GM21528 (cell line): ENCODE results near the gene TNNI3K.

ENCODE experiments used
- ATAC-seq: cut with Tn5 transposase; IDR thresholded peaks from one replicate; pipeline ENCODE4 v1.9.1; 2021; ENCODE audit warnings: mild to moderate bottlenecking, moderate library complexity; ENCODE audit not compliant: unreplicated experiment, low FRiP score

The TNNI3K gene

GRCh38 chr1:74430342-74430934 lies 195.3 kb downstream of the TNNI3K start:
- no peak for ATAC-seq

GRCh38 chr1:74431531-74431930 lies 196.3 kb downstream of the TNNI3K start:
- ATAC-seq, result no peak

DNA sequence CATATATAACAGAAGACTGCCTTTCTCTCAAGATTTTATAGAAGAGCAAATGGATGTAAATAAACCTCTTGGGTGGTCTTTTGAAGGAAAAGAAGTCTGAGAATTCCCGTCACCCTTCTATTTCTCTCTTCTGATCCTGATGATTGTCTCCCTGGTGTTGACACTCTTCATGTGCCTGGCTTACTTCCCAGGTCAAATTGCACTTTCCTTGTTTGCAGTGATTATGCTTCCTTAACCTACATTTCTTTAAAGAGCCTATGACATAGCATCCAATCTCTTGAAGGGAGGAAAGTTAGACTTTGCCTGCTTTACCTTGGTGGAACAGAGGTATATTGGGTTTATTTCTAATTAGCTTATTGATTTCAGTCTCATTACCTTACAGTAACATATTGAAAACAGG lies 197.1 kb downstream of the TNNI3K start:
- ATAC-seq, result no peak

DNA sequence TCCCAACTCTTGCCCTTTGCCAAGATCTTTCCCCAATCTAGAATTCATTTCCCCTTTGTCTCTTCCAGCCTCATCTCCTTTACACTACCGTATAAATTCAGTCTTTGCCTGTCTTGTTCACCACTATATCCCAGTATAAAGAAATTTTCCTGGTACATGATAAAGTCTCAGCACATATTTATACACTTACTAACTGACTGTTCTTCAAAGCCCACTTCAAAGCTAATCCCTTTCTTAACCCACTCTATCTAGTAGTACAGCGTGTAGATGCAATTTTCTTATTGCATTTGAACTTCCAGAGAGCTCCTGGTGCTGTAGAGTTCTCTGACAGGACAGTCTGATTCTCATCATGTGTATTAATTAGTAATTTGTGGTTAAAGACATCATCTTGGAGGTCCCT lies 199.1 kb downstream of the TNNI3K start:
- no peak for ATAC-seq

GRCh38 chr1:74436078-74436477 lies 200.9 kb downstream of the TNNI3K start:
- ATAC-seq, result no peak

DNA sequence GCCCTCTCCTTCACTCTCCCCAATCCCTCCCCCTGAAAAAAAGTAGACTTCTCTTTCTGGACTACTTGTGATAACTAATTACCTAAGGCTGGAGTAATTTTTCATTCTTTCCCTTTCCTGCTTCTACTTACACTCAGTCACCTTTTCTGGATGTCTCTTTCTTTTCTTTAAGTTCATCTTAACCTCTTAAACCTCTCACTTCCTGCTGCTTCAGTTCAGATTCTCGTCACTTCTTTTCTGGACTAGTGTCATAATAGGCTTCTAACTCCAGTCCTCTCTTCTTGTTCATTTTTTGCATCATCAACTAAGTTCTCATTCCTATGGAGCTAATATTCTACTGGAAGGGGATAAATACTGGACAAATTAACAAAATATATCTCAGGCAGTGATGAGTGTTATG lies 201.8 kb downstream of the TNNI3K start:
- no peak for ATAC-seq

DNA sequence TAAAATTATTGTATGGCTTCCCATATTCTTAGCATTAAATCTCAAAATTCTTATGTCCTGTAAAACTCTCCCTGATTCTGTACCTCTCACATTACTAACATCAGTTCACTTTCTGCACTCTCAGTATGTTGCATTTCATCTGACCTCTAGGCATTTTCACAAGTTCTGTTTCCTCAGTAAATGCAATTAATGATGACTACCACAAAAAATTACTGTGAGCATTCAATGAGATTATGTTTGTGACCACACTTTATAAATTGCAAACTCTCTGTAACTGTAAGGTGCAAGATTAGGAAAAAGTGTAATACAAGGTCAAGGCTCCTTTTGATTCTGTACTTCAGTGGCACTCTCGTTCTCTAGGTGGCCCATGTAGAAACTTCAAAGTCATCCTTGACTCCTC lies 216.8 kb downstream of the TNNI3K start:
- ATAC-seq, result no peak

- ATAC-seq, result no peak
These were observed 218.1 kb downstream of the TNNI3K start for GRCh38 chr1:74453277-74453676.

DNA sequence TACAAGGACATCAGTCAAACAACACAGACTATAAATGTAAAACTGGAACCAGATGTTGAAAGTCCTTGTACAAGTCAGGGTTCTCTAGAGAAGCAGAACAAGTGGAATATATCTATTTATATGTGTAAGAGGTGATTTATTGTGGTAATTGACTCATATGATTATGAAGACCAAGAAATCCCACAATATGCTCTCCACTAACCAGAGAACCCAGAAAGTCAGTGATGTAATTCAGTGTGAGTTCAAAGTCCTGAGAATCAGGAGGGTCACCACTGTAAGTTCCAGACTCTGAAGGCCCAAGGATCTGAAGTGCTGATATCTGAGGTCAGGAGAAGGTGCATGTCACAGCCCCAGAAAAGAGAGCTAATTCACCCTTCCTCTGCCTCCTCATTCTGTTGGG lies 220.2 kb downstream of the TNNI3K start:
- no peak for ATAC-seq

GRCh38 chr1:74457253-74457652 lies 222.1 kb downstream of the TNNI3K start:
- ATAC-seq, result no peak

DNA sequence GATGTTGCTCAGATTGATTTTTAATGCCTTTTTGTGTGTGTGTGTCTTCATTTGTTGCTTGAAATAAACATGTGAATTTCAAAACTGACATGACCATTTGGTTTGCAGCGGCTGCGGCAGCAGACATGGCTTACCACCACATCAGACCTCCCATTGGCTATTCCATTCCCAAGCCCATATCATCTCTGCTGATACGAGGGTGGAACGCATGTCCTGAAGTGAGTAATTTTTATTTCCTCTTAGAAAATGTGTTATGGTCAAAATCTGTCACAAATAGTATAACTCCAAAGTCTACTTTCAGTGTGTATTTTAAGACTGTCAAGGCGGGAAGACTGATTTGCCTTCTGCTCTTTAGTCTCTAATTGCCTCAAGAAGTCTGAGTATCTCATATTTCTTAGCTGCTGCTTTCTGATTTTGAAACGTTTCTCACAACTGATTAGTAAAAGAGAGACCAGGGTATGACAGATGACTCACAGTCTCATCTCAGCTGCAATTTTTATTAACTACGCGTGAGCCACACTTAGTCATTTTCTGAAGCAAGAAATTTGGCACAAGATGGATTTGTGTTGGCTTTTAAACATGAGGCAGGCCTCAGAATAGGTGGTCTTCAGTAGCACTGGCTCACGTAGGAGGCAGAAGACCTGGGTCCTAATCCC lies 228.3 kb downstream of the TNNI3K start:
- ATAC-seq, result peak; percentile 76

DNA sequence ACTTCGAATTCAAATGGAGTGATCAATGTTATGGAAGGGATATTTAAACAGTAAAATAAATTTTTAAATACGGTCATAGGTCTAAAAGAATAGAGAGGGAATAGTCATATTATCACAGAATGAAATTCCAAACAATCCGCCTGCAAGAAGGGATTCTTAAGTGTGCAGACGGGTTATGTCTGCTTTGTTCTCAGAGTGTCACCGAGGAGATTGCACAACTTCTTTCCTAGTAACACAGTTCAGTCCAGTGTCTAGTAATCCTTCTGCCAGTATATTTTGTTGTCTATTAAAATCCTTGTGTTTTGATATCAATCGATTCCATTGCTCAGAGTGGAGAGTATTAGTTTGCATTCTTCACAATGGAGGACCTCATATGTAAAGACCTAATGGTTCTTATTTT lies 228.8 kb downstream of the TNNI3K start:
- no peak for ATAC-seq

DNA sequence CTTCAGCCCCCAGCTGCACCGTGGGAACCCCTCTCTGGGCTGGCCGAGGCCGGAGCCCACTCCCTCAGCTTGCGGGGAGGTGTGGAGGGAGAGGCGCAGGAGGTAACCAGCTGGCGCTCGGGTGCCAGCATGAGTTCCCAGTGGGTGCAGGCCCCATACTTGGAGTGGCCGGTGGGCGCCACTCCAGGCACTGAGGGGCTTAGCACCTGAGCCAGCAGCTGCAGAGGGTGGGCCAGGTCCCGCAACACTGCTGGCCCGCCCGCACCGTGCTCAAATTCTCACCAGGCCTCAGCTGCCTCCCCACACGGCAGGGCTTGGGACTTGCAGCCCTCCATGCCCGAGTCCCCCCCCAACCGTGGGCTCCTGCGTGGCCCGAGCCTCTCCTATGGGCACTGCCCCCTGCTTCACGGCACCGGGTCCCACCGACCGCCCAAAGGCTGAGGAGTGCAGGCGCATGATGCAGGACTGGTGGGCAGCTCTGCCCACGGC lies 230.1 kb downstream of the TNNI3K start:
- ATAC-seq, result no peak

GRCh38 chr1:74467786-74468377 lies 232.7 kb downstream of the TNNI3K start:
- ATAC-seq, result no peak

DNA sequence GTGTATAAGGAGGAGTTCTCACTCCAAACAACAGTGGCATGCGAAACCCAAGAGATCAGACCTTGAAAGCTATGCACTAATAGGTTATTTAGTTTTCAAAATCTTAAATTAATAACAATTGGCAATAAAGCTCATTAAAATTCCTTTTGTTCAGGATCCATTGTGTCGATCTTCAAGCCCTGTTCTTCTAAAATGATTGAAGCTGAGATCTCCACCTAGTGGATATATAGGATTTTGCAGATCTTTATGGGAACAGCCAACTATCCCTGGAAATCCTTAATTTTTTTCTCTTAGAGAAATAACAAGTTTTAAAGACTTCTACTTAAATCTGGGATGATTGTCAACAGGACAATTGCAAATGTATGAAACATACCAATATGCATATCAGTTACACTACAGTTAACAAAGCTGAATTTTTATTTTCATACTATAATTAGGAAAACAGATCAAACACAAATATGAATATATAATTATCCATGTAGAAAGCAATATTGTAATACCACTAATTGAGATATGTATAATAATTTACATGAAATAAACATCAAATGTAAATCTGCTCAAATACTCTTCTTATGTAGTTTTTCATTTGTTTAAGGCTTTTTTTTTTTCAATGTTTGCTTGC lies 233.9 kb downstream of the TNNI3K start:
- peak; percentile 55 for ATAC-seq

GRCh38 chr1:74470251-74470650 lies 235.1 kb downstream of the TNNI3K start:
- ATAC-seq, result no peak

GRCh38 chr1:74470936-74471335 lies 235.7 kb downstream of the TNNI3K start:
- ATAC-seq, result no peak

DNA sequence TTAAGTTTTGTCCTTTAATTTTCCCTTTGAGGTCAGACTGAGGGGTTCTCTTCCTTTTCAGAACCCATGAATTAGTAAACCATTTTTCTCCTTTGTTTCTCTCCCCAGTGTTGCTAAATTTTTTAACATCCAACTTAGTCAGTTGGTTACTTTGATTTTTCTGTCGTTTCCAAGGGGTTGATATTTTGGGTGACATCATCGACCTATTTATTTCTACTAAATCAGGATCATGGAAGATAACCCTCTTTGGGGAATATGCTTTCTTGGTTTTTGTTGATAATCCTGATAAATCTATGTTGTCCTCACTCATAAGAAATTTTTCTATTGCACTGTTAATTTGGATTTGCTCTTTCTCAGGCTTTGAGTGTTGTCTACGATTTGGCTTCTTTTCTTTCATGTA lies 236.3 kb downstream of the TNNI3K start:
- no peak for ATAC-seq

DNA sequence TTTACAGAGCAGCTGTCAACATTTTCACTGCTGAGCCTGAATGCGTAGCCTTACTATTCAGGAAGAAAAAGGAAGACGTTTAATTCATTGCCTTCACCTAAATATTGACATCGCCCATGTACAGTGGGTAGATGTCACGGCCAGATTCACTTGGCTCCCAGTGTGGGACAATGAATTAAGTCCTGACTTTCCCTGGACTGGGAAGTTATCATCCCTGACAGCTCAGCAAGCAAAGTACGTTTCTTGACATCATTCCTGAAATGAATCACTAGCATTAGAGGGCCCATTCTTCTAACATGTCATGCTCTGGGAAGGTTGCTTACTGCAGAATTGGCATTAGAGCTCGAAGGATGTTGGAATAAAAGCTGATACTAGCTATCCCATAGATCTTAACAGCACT lies 239.4 kb downstream of the TNNI3K start:
- no peak for ATAC-seq

DNA sequence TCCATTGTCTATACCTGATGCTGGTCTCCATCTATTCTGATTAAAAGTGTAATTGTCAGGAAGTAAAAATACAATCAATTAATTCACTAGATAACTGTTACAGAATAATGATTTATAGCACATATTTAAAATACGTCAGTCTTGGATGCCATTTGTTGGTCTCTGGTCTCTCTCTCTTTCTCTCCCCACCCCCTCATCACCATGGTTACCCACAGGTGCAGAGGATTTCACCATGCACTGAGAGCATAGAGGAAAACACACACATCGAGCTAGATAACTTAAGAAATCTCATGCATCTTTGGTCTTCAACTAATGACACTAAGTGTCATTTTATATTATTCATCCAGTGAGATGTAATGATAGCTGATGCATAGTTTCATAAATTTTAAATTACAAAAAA lies 243.8 kb downstream of the TNNI3K start:
- no peak for ATAC-seq

DNA sequence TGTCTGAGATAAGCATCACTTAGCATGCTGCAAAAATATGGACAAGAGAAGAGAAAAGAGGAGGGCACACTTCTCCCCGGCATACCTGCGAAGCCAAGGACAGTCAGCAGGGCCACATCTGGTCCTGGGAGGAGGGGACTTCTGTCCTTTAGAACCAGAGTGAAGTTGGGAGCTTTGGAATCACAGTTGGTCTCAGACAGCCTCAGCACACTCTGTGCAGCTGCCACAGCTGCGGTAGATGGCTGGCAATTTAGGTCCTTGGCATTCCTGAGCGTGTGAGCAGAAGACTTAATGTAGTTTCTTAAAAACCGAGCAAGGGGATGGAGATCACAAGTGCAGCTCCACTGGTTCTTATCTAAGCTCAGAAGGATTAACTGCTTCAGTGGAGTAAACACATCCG lies 244.9 kb downstream of the TNNI3K start:
- ATAC-seq, result no peak

GRCh38 chr1:74481607-74482006 lies 246.4 kb downstream of the TNNI3K start:
- ATAC-seq, result no peak
